NOMO-1 treated with DMSO at 0.1 percent for 48 hours (cell line): Measurements from ENCODE around the gene PRPF40B.
"Not testable (repeated sequence)": the region's sequence is repeated elsewhere in the genome, so short reads cannot be mapped to it uniquely, and the experiment has no call there.

ENCODE experiments used
- DNase-seq: peaks from one replicate; lab custom pipeline; 2025; ENCODE audit not compliant: unreplicated experiment; lab: John Stamatoyannopoulos, UW

Gene PRPF40B

DNA sequence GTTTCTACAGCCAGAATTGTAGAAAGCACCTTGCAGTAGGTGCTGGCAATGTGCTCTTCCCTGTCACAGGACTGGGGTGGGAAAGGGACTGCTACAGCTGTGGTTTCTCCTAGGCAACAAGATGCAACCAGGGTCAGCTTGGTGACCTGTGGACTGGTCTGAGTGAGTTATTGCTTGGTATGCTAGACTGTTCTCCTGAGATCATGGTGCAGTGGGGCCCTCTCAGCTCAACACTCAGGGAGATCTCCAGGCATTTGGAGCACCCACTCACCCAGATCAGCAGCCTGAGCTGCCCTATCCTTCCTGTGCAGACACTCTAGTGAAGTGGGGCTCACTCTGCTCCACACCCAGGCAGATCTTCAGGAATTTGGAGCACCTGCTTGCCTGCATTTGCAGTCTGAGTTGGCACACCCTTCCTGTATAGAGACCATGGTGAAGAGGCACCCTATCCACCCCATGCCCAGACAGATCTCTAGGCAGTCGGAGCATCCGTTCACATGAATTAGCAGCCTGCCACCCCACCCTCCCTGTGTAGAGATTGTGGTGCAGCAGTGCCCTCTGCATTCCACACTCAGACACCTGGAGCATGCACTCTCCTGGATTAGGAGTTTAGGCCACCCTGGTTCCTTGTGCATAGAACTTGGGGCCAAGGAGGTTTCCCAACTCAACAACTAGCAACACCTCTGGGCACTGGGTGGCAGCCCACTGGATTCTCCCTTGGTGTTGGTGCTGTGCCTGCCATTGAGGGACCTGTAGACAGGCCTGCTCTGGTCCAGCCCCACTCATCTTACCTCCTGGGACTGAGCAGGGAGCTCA is 14.1 kb upstream of the PRPF40B start:
- no peak for DNase-seq

- DNase-seq, result no peak
Measured at GRCh38 chr12:49609875-49610154, 13.5 kb upstream of the PRPF40B start.

- DNase-seq, result not testable (repeated sequence)
Measured at GRCh38 chr12:49610785-49611184, 12.6 kb upstream of the PRPF40B start.

DNA sequence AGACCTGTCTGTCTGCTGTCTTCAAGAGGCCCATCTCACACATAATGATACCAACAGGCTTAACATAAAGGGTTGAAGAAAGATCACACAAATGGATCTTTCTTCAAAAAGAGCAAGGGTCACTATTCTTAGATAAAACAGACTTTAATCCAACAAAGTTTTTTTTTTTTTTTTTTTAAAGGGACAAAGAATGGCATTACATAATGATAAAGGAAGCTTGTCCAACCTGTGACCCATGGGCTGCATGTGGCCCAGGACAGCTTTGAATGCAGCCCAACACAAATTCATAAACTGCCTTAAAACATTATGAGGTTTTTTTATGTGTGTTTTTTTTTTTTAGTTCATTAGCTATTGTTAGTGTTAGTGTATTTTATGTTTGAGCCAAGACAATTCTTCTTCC is 11.2 kb upstream of the PRPF40B start:
- no peak for DNase-seq

DNA sequence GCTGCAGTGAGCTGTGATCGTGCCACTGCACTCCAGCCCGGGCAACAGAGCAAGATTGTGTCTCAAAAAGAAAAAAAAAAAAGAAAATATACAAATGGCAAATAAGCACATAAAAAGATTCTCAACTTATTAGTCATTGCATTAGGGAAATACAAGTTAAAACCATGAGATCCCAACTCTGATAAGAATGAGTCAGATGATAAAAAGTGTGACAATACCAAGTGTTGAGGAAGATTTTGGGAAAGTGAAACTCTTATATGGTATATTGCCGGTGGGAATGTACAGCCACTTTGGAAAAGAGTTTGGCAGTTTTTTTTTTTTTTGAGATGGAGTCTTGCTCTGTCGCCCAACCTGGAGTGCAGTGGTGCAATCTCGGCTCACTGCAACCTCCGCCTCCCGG is 7.6 kb upstream of the PRPF40B start:
- DNase-seq, result no peak

DNA sequence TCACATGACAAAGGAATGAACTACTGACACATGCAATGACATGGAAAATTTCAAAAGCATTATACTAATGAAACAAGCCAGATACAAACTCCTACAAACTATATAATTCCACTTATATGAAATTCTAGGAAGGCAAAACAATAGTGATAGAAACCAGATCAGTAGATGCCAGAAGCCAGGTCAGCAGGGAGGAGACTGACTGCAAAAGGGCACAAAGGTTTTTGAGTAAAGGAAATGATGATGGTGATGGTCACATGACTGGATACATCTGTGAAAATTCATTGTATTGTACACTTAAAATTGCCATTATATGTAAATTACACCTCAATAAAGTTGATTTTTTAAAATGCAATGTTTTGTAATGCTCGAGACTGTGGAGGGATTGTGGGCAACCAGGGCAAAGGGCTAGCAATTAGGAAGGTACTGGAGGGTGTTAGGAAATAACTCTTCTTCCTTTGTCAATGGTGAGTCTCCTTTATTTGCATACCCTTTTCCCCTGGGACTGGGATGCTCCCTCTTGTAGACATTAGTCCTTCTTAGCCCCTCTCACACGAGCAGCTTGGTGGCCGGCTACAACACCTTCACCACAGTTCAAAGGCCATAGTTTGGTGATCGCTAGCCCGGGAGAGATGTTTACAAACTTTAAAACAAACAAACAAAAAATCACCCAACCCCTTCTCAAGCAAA is 6.7 kb upstream of the PRPF40B start:
- no peak for DNase-seq

GRCh38 chr12:49618576-49618975 is 4.8 kb upstream of the PRPF40B start:
- DNase-seq, result no peak

DNA sequence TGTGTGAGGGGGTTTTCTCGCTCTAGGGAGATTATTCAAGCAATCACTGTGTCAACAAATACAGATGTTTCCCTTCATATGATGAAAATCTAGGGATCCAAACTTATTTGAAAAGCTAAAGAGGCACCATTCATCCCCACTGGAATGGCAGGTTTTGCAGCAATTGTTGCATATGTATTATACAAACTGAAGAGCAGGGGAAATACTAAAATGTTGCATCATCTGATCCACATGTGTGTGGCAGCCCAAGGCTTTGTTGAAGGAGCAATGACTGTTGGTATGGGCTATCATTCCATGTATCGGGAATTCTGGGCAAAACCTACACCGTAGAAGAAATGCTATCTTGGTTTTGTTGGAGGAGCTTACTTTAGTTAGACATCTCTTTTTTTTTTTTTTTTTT is 4.1 kb upstream of the PRPF40B start:
- DNase-seq, result no peak

DNA sequence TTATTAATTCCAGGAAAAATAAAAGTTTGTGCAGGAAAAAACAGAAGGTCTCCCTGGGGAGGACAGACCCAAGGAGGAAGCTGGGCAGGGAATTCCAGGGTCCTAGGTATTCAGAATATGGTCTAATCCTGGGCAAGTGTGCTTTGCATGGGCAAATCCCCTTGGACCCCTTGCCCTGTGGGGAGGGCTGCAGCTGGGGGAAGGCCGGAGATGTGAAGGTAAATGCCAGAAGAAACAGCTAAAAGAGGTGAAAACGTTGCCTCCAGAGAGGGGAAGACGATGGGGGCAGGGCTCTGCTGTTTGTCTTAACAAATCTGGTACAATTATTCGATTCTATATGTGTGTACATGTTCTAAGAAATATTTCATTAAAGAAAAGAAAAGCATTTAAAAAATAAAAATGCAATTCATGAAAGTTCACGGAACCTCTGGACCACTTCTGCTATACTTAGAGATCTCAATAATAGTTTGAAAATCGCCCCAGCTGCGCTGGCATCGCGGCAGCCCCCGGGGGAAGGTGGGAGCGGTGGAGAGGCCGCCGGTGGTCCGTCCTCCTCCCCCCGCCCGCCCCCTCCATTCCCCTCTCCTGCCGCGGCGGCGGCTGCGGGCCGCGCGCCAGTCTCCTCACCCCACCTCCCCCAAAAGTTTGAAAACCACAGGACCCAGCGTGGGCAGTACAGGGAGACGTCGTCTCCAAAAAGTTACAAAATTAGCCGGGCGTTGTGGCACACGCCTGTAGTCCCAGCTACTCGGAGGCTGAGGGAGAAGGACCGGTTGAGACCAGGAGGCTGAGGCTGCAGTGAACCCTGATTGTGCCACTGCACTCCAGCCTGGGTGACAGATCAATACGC is 1.5 kb upstream of the PRPF40B start:
- DNase-seq, result no peak

GRCh38 chr12:49622501-49623141 is 740 bp upstream of the PRPF40B start:
- DNase-seq, result peak; percentile 34

DNA sequence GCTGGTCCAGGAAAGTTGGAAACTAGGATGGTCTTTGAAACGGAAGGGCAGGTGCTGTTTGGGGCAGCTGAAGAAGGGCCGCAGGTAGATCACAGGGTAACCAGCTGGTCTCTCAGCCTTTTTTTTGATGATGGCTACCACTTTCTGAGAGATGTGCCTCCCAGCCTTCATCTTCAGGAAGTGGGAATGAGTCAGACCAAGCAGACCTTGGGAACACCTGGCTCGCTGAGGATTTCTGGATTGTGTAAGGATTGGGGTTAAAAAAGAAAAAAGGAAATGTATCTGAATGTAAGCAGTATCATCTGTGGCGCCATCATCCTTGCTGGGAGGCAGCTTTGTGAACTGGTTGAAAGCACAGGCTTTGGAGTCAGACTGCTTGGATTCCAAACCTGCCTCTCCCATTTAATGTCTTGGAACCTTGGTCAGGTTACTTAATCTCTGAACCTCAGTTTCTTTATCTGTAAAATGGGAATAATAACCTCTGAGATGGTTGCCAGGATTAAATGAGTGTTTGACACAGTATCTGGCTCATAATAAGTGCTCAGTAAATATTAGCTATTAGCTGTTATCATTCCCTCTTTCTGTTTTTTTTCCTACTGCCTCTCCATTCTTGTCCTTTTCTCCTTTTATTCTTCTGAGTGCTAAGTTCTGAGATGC is 1.7 kb downstream of the PRPF40B start:
- no peak for DNase-seq

GRCh38 chr12:49626169-49626835 is 2.9 kb downstream of the PRPF40B start:
- no peak for DNase-seq

DNA sequence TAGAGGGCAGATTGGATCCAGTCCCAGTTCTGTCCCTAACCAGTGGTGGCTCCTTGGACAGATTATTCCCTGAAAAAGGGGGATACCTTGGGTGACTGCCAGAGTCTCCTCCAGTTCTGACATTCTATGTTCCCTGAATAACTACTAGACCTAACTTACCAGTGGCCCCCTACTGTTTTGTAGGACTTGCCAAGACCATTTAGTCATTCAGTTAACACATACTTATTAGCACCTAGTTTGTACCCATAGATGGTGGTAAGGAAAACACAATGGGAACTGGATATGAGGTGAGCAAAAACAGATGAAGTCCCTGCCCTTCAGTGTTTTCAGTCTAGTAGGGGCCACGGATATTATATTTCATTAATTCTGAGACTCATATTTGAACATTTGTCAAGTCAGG is 3.5 kb downstream of the PRPF40B start:
- no peak for DNase-seq

DNA sequence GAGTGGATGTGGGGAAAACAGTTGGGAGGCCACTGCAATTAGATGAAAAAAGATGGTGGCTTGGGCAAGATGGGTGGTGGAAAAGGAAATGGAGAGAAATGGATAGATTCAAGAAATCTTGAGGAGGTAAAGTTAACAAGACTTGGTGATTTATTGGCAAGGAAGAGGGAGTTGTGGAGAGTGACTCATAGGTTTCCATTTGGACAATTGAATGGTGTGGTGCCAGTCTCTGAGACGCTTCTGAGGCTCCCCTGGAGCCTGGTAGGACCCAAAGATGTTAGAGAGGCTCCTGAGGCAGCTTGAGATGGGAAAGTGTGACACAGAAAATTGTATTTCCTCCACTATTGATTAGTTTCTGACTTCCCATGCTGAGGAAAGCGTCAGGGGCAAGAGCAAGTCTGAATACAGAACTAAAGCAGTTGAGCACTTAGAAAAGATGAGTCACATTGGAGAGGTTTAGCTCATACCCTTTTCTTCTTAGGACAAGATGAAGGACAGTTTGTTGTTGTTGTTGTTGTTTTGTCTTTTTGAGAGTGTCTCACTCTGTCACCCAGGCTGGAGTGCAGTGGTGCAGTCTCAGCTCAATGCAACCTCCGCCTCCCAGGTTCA is 4.5 kb downstream of the PRPF40B start:
- no peak for DNase-seq

GRCh38 chr12:49631336-49631907 is 8.1 kb downstream of the PRPF40B start:
- DNase-seq, result no peak

- no peak for DNase-seq
Measured at GRCh38 chr12:49632401-49632800, 9.0 kb downstream of the PRPF40B start.

DNA sequence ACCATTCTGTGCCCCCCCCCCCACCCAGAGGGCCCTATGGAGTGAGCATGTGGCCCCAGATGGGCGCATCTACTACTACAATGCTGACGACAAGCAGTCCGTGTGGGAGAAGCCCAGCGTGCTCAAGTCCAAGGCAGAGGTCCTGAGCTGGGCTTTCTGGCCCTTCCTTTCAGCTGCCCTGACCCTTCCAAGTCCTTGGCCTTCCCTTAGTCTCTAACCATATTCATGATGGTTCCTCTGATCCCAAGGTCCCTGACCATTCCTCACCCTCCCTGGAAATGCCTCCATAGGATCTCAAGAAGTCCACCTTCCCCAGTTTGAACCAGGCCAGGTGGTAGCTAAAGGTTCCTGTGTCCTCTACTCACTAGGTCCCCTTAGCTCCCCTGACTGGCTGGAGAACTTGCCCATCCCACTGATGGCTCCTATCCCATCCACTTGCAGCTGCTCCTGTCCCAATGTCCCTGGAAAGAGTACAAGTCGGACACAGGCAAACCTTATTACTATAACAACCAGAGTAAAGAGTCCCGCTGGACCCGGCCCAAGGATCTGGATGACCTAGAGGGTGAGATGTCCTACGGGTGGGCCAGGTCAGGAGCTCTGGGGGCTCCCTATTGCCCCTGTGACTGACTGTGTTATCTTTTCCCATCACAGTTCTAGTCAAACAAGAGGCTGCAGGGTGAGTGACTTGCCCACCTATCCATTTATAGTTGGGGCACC is 9.8 kb downstream of the PRPF40B start:
- no peak for DNase-seq

GRCh38 chr12:49633703-49634345 is 10.5 kb downstream of the PRPF40B start:
- no peak for DNase-seq
